GM21526 (cell line): Measurements from ENCODE around the gene TTC33.

ENCODE experiments used
- ATAC-seq: cut with Tn5 transposase; IDR thresholded peaks from one replicate; pipeline ENCODE4 v1.9.1; 2021; ENCODE audit warnings: moderate library complexity; ENCODE audit not compliant: unreplicated experiment, low FRiP score

Gene TTC33

GRCh38 chr5:40551496-40552491 lies 204.0 kb downstream of the TTC33 start:
- no peak for ATAC-seq

- no peak for ATAC-seq
Measured at GRCh38 chr5:40550481-40550880, 205.3 kb downstream of the TTC33 start.

DNA sequence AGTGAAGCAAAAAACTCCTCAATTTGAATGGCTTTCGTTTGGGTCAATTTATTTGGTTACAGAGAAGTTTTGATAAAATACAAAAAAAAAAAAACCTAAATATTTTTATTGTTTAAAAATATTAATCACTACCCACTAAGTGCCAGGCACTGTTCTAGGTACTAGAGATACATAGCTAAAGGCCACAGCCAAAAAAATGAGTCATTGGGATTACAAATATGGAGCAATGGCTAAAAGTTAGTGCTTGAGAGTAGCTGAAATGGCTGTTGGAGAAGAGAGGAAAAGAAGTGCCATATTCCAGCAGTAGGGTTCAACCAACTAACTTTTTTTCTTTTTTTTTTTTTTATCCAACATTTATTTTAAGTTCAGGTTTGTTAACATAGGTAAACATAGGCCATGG lies 206.1 kb downstream of the TTC33 start:
- no peak for ATAC-seq

DNA sequence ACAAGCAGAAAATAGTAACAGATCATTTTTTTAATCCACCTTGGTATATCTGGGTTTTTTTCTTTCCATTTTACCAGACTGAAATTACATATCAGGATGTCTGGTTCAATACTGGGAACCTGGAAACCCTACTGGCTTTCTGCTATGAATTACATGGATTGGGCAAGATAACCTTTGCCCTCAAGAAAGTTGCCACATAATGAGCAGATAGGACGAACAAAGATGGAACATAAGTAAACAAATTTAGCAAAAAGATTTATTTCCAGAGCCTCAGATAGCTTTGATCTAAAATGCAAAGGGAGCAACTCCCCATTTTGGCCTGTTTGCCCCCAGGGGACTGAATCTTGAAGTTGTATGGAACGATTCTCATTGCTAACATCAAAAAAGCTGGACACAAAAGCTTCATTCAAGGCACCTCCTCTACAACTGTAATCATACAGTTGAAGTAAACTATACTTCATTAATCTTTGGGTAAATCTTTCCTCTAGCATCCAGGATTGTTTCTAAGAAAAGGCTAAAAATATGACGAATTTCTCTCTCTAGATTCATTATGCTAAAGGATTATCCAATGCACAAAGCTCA lies 207.7 kb downstream of the TTC33 start:
- no peak for ATAC-seq

GRCh38 chr5:40547557-40547956 lies 208.2 kb downstream of the TTC33 start:
- no peak for ATAC-seq

GRCh38 chr5:40540301-40540700 lies 215.5 kb downstream of the TTC33 start:
- ATAC-seq: no peak

- ATAC-seq: no peak
Measured at GRCh38 chr5:40524677-40525076, 231.1 kb downstream of the TTC33 start.

- no peak for ATAC-seq
Measured at GRCh38 chr5:40521925-40522324, 233.8 kb downstream of the TTC33 start.

DNA sequence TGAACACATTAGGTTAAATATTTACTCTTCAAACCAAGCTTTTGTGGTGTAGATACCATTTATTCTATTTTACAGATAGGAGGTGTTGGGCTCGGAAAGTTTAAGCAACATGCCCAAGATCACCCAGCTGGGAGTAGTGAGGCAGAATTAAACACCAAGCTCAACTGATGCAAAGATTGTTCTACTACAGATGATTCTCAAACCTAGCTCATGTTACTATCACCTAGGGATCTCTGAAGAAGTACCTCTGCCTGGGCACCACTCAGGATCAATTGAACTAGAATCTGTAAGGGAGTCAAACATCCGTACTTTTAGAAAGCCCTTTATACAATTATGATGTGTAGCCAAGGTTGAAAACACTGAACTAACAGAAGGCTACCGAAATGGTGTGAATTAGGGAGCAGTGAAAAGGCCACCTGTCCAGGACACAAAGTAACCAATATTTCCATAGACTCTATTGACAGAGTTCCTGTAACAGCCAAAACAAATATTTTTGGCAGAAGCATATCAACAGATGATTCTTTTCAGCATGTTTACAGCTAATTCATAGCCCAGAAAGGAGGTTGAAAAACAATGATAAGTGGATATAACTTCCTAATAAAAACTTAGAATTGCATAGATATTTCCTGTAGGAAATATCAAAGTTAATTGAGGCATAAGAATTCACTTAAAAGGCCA lies 234.5 kb downstream of the TTC33 start:
- no peak for ATAC-seq

GRCh38 chr5:40518485-40518917 lies 237.3 kb downstream of the TTC33 start:
- ATAC-seq: no peak

- no peak for ATAC-seq
Measured at GRCh38 chr5:40515476-40515875, 240.3 kb downstream of the TTC33 start.

DNA sequence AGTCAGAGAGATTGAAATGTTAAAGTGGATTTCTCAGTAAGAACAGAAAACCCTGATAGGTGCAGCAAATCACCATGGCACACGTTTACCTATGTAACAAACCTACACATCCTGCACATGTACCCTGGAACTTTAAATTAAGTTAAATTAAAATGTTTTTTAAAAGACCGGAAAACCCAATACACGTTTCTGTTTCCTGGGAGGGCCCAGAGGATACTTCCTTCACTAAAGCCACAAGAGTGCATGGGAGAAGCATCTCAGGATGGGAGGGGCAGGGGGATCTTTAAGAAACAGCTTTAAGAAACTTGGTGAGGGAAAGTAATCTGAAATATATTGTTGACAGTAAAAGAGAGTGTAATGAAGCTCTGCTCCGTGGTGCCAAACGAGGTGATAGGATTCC lies 240.8 kb downstream of the TTC33 start:
- ATAC-seq: no peak

GRCh38 chr5:40511801-40512200 lies 244.0 kb downstream of the TTC33 start:
- no peak for ATAC-seq

DNA sequence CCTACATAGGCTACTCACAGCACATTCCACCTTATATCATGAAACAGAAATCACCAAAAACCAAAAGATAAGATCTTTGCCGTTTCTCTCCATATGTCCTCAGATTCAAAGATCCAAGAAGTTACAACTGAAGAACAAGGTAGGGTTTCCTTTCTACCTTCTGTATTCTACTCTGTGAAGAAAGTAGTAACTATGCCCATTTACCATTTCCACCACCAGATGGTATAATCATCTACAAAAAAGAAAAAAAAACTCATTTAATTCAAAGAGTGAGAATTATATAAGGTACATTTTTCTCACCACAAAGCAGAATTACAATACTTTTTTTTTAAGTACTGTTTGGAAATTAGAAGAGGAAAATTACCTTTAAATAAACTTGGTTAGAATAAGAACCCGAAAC lies 248.7 kb downstream of the TTC33 start:
- ATAC-seq: no peak

DNA sequence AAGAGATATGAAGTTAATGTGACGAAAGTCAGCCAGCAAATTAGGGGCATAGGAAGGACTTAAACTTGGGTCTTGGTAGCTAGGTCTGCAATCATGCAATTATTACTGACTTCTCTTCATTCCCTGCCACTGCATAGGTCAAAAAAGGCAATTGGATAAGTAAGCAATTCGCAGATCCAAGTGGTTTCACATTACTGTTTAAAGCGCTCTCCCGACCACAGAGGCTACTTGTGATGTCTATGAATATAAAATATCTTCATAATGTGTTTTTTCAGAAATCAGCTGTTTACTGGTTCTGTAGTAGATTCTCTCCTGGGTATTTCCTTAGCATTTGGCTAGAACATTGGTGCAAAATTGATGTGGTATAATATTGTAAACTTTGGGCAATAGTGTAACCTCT lies 250.7 kb downstream of the TTC33 start:
- no peak for ATAC-seq

- ATAC-seq: no peak
Measured at GRCh38 chr5:40503439-40503838, 252.3 kb downstream of the TTC33 start.

GRCh38 chr5:40502736-40503135 lies 253.0 kb downstream of the TTC33 start:
- ATAC-seq: no peak

DNA sequence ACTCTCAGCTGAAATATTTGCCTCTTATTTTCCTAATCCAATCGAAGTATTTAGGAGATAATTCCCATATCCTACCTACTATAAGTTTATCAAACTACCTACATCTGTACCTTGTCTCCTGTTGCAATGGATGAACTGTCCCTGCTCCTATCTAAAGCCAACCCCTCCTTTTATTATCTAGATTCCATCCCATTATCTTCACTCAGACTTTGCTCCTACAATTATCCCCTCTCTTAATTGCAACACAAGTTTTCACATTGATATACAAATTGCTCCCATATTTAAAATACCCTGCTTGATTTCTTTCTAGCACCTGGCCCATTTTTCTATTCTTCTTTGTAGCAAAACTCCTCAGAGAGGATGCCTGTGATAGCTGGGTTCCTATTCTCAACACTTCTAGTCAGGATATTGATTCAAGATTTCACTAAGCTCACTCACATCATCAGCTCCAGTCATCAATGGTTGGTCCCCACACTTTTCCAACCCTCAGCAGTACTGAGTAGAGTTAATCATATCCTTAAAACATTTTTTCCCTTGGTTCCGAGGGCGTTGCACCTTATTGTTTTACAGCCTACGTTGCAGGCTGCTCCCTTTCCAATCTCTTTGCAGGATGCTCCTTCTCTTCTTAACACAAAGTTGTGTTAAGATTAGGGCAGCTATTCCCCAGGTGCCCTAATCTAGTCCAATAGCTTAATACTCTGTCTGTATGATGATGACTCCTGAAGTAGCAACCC lies 253.9 kb downstream of the TTC33 start:
- no peak for ATAC-seq

DNA sequence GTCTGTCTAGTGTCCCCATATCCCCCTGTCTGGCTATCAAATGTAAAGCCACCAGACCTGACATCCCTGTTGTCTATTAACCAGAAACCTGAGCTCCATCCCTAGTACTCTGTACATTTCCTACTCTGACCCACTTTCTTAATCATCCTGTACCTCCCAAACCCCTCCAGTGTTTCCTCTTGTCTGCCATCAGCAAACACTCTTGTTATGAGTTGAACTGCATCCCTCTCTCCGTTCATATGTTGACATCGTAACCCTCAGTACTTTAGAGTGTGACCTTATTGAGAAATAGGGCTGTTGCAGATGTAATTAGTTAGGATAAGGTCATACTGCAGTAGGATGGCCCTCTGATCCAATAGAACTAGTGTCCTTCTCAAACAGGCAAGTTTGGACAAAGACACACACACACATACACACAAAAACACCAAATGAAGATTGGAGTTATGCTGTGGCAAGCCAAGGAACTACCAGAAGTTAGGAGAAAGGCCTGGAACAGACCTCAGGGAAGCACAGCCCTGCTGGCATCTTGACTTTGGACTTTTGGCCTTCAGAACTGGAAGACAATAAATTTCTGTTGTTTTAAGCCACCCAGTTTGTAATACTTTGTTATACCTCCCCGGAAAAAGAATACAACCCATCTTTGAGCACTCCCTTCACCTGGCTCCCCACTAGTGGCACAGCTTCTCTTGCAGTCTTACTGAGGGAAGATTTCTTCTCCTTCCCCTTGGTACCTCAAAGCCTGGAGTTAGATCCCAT lies 256.1 kb downstream of the TTC33 start:
- ATAC-seq: no peak

DNA sequence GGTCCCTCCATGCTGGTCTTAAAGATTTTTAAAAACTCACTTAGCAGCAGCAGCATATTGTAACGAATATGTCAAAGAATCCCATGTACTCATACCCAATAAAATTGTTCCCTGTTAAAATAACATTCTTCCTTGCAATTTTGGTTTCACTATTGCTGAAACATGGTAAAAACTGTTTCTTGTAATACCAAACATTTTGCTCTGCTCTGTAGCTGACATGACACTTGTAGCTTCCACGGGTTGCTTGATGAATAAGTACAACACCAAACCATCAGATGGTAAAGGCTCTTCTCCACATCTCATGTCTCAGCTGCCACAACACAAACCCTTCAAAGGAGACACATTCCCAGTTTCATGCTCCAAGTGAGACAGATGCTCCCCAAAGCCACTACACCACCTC lies 256.8 kb downstream of the TTC33 start:
- no peak for ATAC-seq
